22Rv1 (cell line): ENCODE data around the gene CDC14A.

Source experiments
- CTCF ChIP-seq: fragments of 450-650 bp; IDR thresholded peaks from 2 replicates; pipeline ENCODE4 v1.5.1; 2017; ENCODE audit warnings: mild to moderate bottlenecking
- ZFX ChIP-seq: fragments of 450-650 bp; IDR thresholded peaks from 2 replicates; pipeline ENCODE4 v1.6.1; 2017; ENCODE audit warnings: antibody characterized with exemption, borderline replicate concordance

- TF ChIP-seq CTCF (peak; percentile 40), ZFX (no peak)
These were observed 1.0 kb upstream of the CDC14A start for GRCh38 chr1:100351095-100351887.
